K562 (cell line): ENCODE data around the gene ARF5. TPM values are rescaled to one million over a fixed set of nuclear protein-coding genes. Genes with fewer than 3 reads are reported as not detected.

Experiments used
- CEBPZ ChIP-seq: fragments of 150-350 bp; IDR thresholded peaks from 2 replicates; pipeline ENCODE4 v1.6.1; 2014; ENCODE audit warnings: low read depth, mild to moderate bottlenecking, low read length, borderline replicate concordance
- CLOCK ChIP-seq: fragments of 250-450 bp; sonication (Bioruptor Pico); IDR thresholded peaks from 2 replicates; pipeline ENCODE4 v1.4.0; 2020; ENCODE audit warnings: mild to moderate bottlenecking, moderate library complexity, borderline replicate concordance
- CTCFL ChIP-seq: IDR thresholded peaks from 2 replicates; pipeline ENCODE4 v1.6.1; 2011; ENCODE audit warnings: borderline replicate concordance, low read depth, mild to moderate bottlenecking, moderate library complexity, low read length; ENCODE audit not compliant: insufficient read depth, poor library complexity, severe bottlenecking
- EHMT2 ChIP-seq: fragments of 450-650 bp; IDR thresholded peaks from 2 replicates; pipeline ENCODE4 v1.6.1; 2018; ENCODE audit warnings: antibody characterized with exemption
- FOXK2 ChIP-seq, 2 experiments: fragments of 450-650 bp; IDR thresholded peaks in 1 of 2; conservative IDR thresholded peaks in 1 of 2; 2 replicates each; pipeline ENCODE4 v1.6.1; 2016; ENCODE audit warnings: low read depth in 2 of 2, mild to moderate bottlenecking in 1 of 2
- MXD1 ChIP-seq: fragments of 250-450 bp; sonication (Bioruptor Pico); IDR thresholded peaks from 2 replicates; pipeline ENCODE4 v1.8.0; 2021; ENCODE audit warnings: borderline replicate concordance, mild to moderate bottlenecking, moderate library complexity; ENCODE audit not compliant: poor library complexity, severe bottlenecking
- NR2F6 ChIP-seq: fragments of 450-650 bp; formaldehyde crosslinking; IDR thresholded peaks from 2 replicates; pipeline ENCODE4 v1.4.0; 2020; ENCODE audit warnings: mild to moderate bottlenecking
- TARDBP ChIP-seq: fragments of 450-650 bp; IDR thresholded peaks from 2 replicates; pipeline ENCODE4 v1.6.1; 2016
- TCF7 ChIP-seq: sonication (generic); IDR thresholded peaks from 2 replicates; pipeline ENCODE4 v1.6.1; 2016; ENCODE audit warnings: antibody characterized with exemption, borderline replicate concordance
- polyA plus RNA-seq, 8 experiments: library from polyadenylated mRNA; depleted of rRNA in 4 of 8; stranded (reverse) in 5 of 8; unstranded in 3 of 8; fragments of >200 nt; fragmentation: Nextera tagmentation in 2 of 8; fragmentation: Illumina TruSeq in 1 of 8; extraction: Ambion mirVana in 2 of 8; extraction: Trizol in 1 of 8; gene quantifications; 2 replicates each; pipeline versions ENCODE4 v1.2.1 to v1.2.3, GENCODE V29; 2011 to 2014; ENCODE audit warnings: inconsistent platforms in 1 of 8, missing spikeins in 1 of 8
- total RNA-seq, 7 experiments: library from RNA; depleted of rRNA in 6 of 7; stranded (reverse); fragments of >200 nt in 6 of 7; fragmentation: Illumina TruSeq in 2 of 7; extraction: Trizol in 2 of 7; gene quantifications; 2 replicates each; pipeline versions ENCODE4 v1.2.1 to v1.2.3, GENCODE V29; 2011 to 2021; ENCODE audit warnings: low replicate concordance in 1 of 7

ARF5 gene
- total and polyA plus RNA-seq, 9 of the 15 experiments (the other 6 are each of a cell fraction or from before 2014, with no cell fraction given) = 8.1 to 290 (median 125) TPM

- TF ChIP-seq NR2F6 (CRISPR knock-in tag) (0 out of 2 replicates have a peak, but pooled peaks have one; percentile 68), CTCFL (no peak), TCF7 (no peak), TARDBP (peak; percentile 70; the same call in 1 of the 2 replicates), EHMT2 (no peak), FOXK2 (conservative IDR thresholded peaks at IDR 0.05 in 1 of 2, IDR thresholded peaks at IDR 0.05 in 1 of 2; ENCODE audit: low read depth in 2 of 2) (peak in 1 of 2 experiments; percentile 59; a peak in 2 of 4 replicates), CLOCK (CRISPR knock-in tag) (0 out of 2 replicates have a peak, but pooled peaks have one; percentile 20), MXD1 (CRISPR knock-in tag) (no peak), CEBPZ (no peak)
These were observed 2.9 kb upstream of the ARF5 start, which contains the start of gene GCC1 (continued) for GRCh38 chr7:127585044-127585953.
